ENCODE measurements around the gene CSPG5. TPM values are rescaled to one million over a fixed set of nuclear protein-coding genes. Genes with fewer than 3 reads are reported as not detected.

Gene CSPG5
- total RNA-seq, 1 donor from 2014 or later = 1.1 TPM

DNA sequence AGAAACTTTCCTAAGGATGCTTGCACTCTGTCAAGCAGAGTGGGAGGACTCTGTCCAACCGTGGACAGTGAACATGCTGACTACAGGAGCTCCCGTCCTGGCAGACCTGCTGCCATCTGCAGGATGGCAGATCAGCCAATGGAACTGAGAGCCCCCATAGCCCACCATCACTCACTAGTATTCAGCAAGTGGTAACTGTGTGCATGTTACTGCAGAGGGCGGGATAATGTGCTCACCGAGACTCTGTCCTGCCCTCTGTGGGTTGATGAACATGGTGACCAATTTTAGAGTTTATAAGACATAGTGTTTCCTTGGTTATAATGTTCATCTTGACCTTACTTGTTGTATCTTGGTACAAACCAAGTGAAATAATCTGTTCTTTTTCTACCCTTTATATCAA is 11.5 kb downstream of the CSPG5 start:
- Mint-ChIP-seq H3K27ac (no peak overlapping the region), H3K9me3 (no peaks in the 10 kb centered on the region), H3K27me3 (ENCODE audit: low read depth) (peaks cover 19% of the 10 kb centered on the region), H3K36me3 (no peaks in the 10 kb centered on the region), H3K4me3 (no peak overlapping the region), H3K4me1 (no peaks in the 10 kb centered on the region)
- TF ChIP-seq, protein P1, sequence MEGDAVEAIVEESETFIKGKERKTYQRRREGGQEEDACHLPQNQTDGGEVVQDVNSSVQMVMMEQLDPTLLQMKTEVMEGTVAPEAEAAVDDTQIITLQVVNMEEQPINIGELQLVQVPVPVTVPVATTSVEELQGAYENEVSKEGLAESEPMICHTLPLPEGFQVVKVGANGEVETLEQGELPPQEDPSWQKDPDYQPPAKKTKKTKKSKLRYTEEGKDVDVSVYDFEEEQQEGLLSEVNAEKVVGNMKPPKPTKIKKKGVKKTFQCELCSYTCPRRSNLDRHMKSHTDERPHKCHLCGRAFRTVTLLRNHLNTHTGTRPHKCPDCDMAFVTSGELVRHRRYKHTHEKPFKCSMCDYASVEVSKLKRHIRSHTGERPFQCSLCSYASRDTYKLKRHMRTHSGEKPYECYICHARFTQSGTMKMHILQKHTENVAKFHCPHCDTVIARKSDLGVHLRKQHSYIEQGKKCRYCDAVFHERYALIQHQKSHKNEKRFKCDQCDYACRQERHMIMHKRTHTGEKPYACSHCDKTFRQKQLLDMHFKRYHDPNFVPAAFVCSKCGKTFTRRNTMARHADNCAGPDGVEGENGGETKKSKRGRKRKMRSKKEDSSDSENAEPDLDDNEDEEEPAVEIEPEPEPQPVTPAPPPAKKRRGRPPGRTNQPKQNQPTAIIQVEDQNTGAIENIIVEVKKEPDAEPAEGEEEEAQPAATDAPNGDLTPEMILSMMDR (IDR thresholded peaks at IDR 0.05; ENCODE audit: unreplicated experiment) = no peak
- DNase-seq (ENCODE audit: low spot score in 2 of 2, unreplicated experiment in 2 of 2) = no peak

DNA sequence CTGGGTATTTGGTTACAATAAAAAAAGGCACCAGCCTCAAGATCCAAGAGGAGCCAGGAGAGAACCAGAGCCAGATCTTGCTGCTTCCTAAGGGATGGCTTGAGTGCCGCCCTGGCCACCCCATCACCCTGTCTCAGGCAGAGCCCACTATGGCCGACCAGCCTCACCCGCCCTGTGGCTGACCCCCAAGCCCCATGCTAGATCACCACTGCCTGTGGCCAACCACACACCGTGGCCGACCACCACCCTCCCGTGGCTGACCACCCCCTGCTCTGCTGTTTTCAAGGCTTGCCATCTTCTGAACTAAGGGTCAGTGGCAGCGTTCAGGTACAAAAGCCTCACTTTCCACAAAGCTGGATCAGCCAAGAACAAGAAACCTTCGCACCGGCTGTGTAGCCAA is 12.0 kb downstream of the CSPG5 start:
- H3K27ac Mint-ChIP-seq = no peak overlapping the region
- H3K4me1 Mint-ChIP-seq = no peaks in the 10 kb centered on the region
- no peak overlapping the region for H3K4me3 Mint-ChIP-seq
- TF ChIP-seq, protein P1 (IDR thresholded peaks at IDR 0.05; ENCODE audit: unreplicated experiment) = no peak
- DNase-seq (ENCODE audit: low spot score in 2 of 2, unreplicated experiment in 2 of 2) = no peak
- H3K9me3 Mint-ChIP-seq = no peaks in the 10 kb centered on the region
- no peaks in the 10 kb centered on the region for H3K36me3 Mint-ChIP-seq
- H3K27me3 Mint-ChIP-seq (ENCODE audit: low read depth) = peaks cover 15% of the 10 kb centered on the region

DNA sequence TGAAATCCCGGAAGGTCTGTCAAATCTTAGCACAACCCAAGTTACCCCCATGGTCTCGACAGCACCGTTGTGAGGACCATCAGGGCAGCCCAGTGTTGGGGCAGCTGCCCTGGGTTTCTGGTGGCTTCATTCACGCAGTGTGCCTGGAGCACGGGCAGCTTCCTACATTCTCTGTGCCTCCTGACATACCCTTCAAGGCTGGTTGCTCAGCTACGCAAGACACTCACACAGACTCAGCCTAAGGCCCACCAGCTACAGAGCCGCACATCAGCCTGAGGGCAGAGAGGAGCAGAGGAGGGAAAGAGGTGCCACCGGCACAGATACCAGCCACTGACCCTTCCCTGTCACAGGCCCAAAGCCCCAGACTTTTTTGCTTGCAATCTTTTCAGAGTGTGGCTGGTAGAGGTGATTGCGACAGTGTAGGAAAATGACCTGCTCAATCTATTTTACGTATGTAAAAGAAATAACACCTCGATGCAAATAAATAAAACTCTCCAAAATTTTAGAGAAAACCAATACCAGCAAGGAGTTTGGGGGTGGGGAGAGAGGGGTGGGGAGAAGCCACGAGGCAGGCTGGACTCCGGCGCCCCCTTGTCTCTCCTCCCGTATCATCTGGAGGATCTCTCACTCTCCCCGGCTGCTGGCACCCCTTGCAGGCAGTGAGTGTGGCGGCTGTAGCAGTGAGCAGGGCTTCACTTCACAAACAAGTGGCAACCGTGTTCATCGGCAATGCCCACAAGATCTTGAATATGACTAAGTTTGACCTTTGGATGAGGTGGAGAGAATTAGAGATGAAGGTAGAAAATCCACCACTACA is 12.7 kb downstream of the CSPG5 start:
- TF ChIP-seq, protein P1 (IDR thresholded peaks at IDR 0.05; ENCODE audit: unreplicated experiment) = no peak
- DNase-seq (ENCODE audit: low spot score in 2 of 2, unreplicated experiment in 2 of 2) = no peak
- no peaks in the 10 kb centered on the region for H3K4me1 Mint-ChIP-seq
- no peaks in the 10 kb centered on the region for H3K36me3 Mint-ChIP-seq
- H3K9me3 Mint-ChIP-seq = no peaks in the 10 kb centered on the region
- no peak overlapping the region for H3K27ac Mint-ChIP-seq
- no peak overlapping the region for H3K4me3 Mint-ChIP-seq
- H3K27me3 Mint-ChIP-seq (ENCODE audit: low read depth) = peaks cover 10% of the 10 kb centered on the region

DNA sequence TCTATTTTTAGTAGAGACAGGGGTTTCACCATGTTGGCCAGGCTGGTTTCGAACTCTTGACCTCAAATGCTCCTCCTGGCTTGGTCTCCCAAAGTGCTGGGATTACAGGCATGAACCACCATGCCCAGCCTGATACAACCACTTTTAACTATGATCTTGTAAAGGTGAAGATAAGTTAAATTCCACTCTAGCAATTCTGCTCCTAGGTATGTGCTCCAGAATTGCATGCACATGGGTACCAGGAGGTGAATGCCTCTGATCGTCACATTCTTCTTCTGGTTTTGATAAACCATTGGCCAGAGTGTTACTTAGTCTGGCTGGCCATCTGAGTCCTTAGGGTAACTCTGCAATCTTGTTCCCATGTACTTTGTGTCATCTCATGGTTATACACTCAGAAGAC is 22.3 kb downstream of the CSPG5 start:
- Mint-ChIP-seq H3K36me3 (no peaks in the 10 kb centered on the region), H3K27ac (no peak overlapping the region), H3K27me3 (ENCODE audit: low read depth) (peaks cover 2% of the 10 kb centered on the region), H3K4me1 (no peaks in the 10 kb centered on the region), H3K4me3 (no peak overlapping the region), H3K9me3 (peaks cover 6% of the 10 kb centered on the region)
- DNase-seq (ENCODE audit: low spot score in 2 of 2, unreplicated experiment in 2 of 2) = no peak
- TF ChIP-seq, protein P1 (IDR thresholded peaks at IDR 0.05; ENCODE audit: unreplicated experiment) = no peak

DNA sequence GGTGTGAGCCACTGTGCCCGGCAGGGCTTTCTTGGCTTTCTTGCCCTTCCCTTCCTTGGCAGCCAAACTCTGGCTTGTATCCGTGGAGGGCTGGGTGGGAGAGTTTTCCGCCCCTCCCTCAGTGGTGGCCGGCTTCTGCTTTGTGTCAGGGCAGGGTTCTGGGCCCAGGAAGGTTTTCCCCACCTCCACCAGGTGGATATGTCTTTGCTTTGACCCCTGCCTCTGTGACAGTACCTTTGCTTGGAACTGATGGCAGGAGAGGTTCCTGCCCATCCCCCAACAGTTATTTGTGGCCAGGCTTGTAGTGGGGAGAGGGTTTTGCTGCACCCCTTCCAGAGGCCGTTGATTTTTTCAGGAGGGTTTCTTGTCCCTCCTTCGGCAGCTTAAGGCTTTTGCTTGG is 24.3 kb downstream of the CSPG5 start:
- Mint-ChIP-seq H3K36me3 (no peaks in the 10 kb centered on the region), H3K27me3 (ENCODE audit: low read depth) (peaks cover 19% of the 10 kb centered on the region), H3K4me1 (no peaks in the 10 kb centered on the region)

More for the DNA sequence above, 24.3 kb downstream of the CSPG5 start:
- no peak for DNase-seq (ENCODE audit: low spot score in 2 of 2, unreplicated experiment in 2 of 2)
- Mint-ChIP-seq H3K27ac (no peak overlapping the region), H3K4me3 (no peak overlapping the region), H3K9me3 (peaks cover 6% of the 10 kb centered on the region)
- TF ChIP-seq, protein P1 (IDR thresholded peaks at IDR 0.05; ENCODE audit: unreplicated experiment) = no peak

Data from mesothelial cell of epicardium (in vitro differentiated cells).